ENCODE results near the gene PRPF8. TPM values are rescaled to one million over a fixed set of nuclear protein-coding genes. Genes with fewer than 3 reads are reported as not detected.

The PRPF8 gene
- total and polyA plus RNA-seq, 2 of the 13 experiments (the other 11 are each of a cell fraction or from before 2014, with no cell fraction given): 112 to 179 TPM

DNA sequence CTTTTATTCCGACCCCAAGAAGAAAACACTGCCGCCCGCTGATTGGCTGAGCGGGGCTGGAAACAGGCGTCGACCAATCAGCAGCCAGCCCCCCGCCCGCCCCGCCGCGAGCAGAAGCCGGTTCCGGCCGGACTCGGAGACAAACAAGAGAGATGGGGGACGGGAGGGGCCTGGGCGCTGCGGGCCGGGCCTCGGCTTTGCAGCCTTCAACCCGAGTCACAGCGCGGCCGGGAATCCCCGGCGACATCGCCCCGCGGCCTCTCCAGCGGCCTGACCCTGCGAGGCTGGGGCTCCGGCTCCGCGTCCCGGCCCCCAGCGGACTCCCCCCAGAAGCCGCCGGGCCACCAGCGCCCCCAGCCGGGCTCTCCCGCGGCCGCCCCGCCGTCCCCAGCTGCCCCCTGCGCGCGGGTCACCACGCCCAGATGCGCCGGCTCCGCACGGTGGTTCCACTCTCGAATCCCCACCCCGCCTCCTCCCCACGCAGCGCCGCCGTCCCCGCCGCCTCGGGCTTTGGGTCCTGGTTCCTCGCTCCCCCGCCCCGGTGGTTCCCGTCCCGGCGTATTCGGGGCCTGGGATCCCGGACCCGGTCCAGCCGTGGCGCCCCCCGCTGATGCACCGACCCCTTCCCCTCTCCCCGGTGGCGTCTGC, 55.7 kb downstream of the PRPF8 start (continued):
- no peak for TF ChIP-seq ZNF646 (CRISPR knock-in tag; IDR thresholded peaks at IDR 0.05)
- no peak for TF ChIP-seq ZFAT (CRISPR knock-in tag; conservative IDR thresholded peaks at IDR 0.05)
- TF ChIP-seq RAD21 (CRISPR knock-in tag; IDR thresholded peaks at IDR 0.05): peak; percentile 78
- TF ChIP-seq, protein P1, sequence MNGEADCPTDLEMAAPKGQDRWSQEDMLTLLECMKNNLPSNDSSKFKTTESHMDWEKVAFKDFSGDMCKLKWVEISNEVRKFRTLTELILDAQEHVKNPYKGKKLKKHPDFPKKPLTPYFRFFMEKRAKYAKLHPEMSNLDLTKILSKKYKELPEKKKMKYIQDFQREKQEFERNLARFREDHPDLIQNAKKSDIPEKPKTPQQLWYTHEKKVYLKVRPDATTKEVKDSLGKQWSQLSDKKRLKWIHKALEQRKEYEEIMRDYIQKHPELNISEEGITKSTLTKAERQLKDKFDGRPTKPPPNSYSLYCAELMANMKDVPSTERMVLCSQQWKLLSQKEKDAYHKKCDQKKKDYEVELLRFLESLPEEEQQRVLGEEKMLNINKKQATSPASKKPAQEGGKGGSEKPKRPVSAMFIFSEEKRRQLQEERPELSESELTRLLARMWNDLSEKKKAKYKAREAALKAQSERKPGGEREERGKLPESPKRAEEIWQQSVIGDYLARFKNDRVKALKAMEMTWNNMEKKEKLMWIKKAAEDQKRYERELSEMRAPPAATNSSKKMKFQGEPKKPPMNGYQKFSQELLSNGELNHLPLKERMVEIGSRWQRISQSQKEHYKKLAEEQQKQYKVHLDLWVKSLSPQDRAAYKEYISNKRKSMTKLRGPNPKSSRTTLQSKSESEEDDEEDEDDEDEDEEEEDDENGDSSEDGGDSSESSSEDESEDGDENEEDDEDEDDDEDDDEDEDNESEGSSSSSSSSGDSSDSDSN (CRISPR knock-in tag; IDR thresholded peaks at IDR 0.05): peak; percentile 59; the same call in 1 of the 2 replicates
- peak; percentile 31 for TF ChIP-seq SKI (IDR thresholded peaks at IDR 0.05; ENCODE audit: partially characterized antibody)
- TF ChIP-seq, protein P2, sequence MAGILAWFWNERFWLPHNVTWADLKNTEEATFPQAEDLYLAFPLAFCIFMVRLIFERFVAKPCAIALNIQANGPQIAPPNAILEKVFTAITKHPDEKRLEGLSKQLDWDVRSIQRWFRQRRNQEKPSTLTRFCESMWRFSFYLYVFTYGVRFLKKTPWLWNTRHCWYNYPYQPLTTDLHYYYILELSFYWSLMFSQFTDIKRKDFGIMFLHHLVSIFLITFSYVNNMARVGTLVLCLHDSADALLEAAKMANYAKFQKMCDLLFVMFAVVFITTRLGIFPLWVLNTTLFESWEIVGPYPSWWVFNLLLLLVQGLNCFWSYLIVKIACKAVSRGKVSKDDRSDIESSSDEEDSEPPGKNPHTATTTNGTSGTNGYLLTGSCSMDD (CRISPR knock-in tag; IDR thresholded peaks at IDR 0.05): no peak
- TF ChIP-seq MEIS2 (CRISPR knock-in tag; IDR thresholded peaks at IDR 0.05): peak; percentile 65; the same call in 1 of the 2 replicates
- TF ChIP-seq, protein P3, sequence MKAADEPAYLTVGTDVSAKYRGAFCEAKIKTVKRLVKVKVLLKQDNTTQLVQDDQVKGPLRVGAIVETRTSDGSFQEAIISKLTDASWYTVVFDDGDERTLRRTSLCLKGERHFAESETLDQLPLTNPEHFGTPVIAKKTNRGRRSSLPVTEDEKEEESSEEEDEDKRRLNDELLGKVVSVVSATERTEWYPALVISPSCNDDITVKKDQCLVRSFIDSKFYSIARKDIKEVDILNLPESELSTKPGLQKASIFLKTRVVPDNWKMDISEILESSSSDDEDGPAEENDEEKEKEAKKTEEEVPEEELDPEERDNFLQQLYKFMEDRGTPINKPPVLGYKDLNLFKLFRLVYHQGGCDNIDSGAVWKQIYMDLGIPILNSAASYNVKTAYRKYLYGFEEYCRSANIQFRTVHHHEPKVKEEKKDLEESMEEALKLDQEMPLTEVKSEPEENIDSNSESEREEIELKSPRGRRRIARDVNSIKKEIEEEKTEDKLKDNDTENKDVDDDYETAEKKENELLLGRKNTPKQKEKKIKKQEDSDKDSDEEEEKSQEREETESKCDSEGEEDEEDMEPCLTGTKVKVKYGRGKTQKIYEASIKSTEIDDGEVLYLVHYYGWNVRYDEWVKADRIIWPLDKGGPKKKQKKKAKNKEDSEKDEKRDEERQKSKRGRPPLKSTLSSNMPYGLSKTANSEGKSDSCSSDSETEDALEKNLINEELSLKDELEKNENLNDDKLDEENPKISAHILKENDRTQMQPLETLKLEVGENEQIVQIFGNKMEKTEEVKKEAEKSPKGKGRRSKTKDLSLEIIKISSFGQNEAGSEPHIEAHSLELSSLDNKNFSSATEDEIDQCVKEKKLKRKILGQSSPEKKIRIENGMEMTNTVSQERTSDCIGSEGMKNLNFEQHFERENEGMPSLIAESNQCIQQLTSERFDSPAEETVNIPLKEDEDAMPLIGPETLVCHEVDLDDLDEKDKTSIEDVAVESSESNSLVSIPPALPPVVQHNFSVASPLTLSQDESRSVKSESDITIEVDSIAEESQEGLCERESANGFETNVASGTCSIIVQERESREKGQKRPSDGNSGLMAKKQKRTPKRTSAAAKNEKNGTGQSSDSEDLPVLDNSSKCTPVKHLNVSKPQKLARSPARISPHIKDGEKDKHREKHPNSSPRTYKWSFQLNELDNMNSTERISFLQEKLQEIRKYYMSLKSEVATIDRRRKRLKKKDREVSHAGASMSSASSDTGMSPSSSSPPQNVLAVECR (CRISPR knock-in tag; IDR thresholded peaks at IDR 0.05; ENCODE audit: borderline replicate concordance): 0 out of 2 replicates have a peak, but pooled peaks have one; percentile 8
